Stomach (tissue), 4 donors: ENCODE results near the gene EIF1AX.

ENCODE experiments used
- CTCF ChIP-seq, 7 experiments: fragments of 450-650 bp in 4 of 7; fragments of 200-600 bp in 3 of 7; sonication (generic) in 3 of 7; IDR thresholded peaks; one replicate each; pipeline ENCODE4 v1.5.1; 2016 to 2019; ENCODE audit warnings: antibody characterized with exemption in 7 of 7, control low read depth in 2 of 7, mild to moderate bottlenecking in 1 of 7
- EP300 ChIP-seq: sonication (generic); formaldehyde crosslinking; IDR thresholded peaks from one replicate; pipeline ENCODE4 v1.6.1; 2017; ENCODE audit warnings: antibody characterized with exemption
- POLR2A ChIP-seq, 4 donors: fragments of 450-650 bp; IDR thresholded peaks; one replicate each; pipeline ENCODE4 v1.6.1; 2016; ENCODE audit warnings: antibody characterized with exemption in 4 of 4, control low read depth in 2 of 4, mild to moderate bottlenecking in 1 of 4, moderate library complexity in 1 of 4

GRCh38 chrX:20147561-20147960 is 5.9 kb upstream of the EIF1AX start:
- TF ChIP-seq CTCF (IDR thresholded peaks at IDR 0.05) (no peak), EP300 (no peak), POLR2A (IDR thresholded peaks at IDR 0.05) (no peak)
